Activated CD4-positive, CD25-positive, alpha-beta regulatory T cell (primary cell): Measurements from ENCODE around the gene NRG2.

Experiments used
- DNase-seq, 4 experiments: peaks; one replicate each; lab custom pipeline; 2025; lab: John Stamatoyannopoulos, UW

NRG2 gene

DNA sequence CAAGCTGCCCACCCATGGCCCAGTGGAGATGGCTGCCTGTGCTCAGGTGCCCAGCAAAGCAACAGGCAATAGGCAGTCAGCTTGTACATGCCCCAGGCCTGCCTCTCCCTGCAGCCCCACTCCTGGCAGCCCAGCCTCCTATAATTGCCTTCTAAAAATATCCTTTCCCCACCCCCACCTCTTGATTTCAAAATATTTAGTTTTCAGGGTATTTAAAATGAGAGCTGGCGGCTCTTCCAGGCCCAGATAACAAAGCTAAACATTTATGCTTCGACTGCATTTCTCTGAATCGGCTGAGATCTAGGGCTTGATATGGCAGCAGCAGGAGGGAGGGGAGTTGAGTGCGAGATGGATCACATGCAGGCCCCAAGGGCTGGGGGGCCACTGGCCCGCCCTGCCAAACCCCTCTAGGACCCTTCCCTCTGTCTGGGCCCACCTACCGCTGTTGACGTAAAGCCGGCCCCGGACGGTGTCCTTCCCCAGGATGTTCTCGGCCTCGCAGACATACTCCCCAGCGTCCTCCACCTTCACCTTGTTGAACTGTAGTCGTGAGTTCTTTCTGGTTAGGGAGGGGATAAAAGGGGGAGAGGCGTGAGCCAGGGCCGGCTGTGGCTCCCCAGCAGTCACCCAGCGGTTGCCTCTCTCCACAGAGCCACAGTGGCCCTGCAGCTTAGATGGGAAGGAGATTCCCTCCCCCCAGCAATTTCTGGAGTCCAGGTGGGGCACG lies 162.5 kb downstream of the NRG2 start:
- DNase-seq, result no peak

DNA sequence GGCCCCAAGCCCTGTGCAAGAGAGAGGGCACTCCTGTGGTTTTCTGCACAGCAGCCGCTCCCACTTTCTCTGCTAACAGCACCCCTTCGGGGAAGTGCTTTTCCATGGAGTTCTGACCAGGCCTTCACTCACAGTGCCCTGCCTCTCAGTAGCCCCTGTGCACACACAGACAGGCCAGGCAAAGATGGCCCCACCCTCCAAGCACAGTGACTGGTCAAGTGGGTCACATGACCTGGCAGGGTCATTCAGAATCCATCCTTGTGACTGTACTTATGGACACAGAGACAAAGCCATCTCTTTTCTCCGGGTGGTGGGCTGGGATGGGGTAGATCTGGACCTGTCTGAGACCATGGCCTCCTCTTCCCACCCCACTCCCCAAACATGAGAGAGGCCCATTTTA lies 165.0 kb downstream of the NRG2 start:
- no peak for DNase-seq

DNA sequence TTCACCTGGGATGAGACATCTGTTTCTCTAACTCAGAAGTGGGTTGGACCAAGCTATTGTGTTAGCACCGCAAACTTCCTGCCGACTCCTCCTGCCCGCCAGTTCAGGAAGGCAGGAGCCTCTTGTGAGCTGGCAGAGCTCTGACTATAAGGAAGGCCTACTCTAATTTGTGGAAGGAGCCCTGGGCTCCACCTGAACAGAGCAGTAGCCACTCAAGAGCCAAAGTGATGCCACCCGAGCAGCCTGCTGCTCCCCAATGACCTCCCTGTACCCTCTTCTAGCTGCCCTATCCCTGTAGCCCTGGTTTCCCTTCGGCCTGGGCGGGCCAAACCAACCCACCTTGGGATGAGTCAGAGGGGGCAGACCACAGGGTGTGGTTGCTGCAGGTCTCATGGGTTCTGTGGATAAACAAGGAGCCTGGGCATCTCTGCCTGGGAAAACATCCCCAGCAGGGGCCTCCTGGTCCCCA lies 165.9 kb downstream of the NRG2 start:
- DNase-seq, result no peak

- no peak for DNase-seq
These were observed 167.1 kb downstream of the NRG2 start for GRCh38 chr5:139875957-139876356.

- DNase-seq, result no peak
These were observed 170.0 kb downstream of the NRG2 start for GRCh38 chr5:139872851-139873794.

DNA sequence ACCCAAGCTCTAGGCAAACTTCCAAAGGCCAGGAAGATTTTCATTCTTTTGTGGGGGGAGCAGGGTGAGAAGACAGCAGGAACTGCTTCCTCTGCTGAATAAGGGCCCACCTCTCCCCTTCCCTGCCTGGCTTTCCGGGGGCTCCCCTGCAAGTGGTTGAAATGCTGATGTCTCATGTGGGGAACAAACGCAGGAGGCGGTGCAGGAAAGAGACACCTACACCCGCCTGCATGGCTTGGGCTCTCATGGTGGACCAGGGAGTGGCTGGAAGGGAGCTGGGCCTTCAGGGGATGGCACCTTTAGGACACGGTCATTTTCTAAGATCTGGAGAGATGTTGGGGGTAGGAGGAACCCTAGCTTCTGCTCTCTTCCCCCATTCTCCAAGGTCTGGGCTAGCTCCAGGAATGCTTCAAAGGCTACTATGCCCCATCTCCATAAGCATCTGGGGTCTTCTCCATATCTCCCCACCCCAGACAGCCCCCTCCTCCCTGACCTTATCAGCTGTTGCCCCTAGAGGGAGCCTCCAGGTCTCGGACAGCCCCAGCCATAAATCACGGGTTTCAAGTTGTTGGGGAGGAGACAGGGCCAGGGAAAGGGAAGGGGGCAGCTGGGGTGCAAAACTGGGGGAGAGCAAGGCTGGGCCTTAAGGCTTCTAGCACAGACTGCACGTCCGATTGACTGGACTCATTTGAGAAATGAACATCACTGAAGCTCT lies 170.9 kb downstream of the NRG2 start:
- DNase-seq, result no peak

- DNase-seq, result no peak
These were observed 171.5 kb downstream of the NRG2 start for GRCh38 chr5:139871614-139872013.

DNA sequence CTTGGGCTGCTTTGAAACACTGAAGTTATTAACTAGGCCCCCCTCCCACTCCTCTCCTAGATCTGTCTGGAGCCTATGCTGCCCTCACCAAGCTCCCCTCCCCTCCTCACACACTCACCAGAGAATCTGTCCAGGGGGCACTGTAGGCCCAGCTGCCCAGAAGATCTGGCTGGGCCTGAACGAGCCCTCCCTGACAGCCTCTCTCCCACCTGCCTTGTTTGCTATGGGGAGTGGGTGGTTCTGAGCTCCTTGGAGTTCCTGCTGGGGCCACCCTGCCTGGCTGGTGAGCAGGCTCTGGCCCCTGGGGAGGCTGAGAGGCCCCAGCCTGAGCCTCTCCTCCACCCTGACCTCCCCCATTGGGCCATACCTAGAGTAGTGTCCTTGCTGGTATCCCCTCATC lies 172.4 kb downstream of the NRG2 start:
- DNase-seq, result no peak

- no peak for DNase-seq
These were observed 173.9 kb downstream of the NRG2 start for GRCh38 chr5:139869042-139869790.

DNA sequence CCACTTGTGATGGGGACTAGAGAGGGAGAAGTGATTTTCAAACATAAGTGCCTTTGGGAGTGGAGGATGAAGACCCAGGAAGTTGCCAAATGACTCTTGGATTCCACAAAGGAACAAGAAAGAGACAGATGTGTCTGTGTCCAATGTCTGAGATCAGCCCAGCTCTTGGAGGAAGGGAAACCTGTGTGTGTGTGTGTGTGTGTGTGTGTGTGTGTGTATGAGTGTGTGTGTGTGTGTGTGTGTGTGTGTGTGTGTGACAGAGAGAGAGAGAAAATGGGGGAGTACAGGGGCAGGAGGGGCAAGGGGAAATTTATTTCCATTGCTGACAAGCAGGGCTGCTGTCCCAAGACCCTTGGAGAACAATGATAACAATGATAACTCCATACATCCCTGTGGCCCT lies 175.5 kb downstream of the NRG2 start:
- DNase-seq, result no peak

GRCh38 chr5:139867109-139867508 lies 176.0 kb downstream of the NRG2 start:
- DNase-seq, result no peak

DNA sequence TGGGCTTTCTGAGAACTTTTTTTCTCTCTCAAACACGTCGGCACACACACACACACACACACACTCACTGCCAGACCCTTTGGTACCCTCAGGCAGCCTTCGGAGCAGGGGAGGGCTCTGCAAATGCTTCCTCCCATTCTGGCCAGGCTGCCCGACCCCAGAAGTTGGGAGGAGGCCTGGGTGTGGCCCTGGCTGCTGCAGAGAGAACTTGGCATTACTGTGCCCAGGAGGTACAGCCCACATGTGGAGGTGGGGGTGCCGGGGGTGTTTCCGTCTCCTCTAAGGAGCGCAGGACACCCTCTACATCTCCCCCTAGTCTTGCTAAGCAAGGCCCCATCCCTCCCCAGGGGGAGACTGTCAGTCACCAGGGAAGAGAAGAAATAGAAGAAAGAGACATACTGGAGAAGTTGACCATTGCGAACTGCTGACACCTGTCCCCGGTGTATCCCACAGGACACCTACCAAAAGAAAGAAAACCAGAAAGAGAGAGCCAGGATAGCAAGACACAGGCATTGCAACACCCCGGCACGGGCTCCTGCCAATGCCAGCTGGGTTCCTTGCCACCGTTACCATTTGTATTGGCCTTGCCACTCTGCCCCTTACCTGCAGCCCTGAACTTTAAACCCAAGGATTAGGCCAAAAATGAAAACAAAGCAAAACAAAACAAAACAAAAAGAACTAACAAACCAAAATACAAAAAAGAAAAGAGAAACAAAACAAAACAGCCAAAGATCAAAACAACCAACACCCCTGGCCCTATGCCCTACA lies 178.2 kb downstream of the NRG2 start:
- no peak for DNase-seq

GRCh38 chr5:139863855-139864558 lies 179.1 kb downstream of the NRG2 start:
- DNase-seq, result peak in 3 of 4 experiments; percentile 15 to 41 (median 19)

GRCh38 chr5:139863361-139863760 lies 179.7 kb downstream of the NRG2 start:
- DNase-seq, result no peak

DNA sequence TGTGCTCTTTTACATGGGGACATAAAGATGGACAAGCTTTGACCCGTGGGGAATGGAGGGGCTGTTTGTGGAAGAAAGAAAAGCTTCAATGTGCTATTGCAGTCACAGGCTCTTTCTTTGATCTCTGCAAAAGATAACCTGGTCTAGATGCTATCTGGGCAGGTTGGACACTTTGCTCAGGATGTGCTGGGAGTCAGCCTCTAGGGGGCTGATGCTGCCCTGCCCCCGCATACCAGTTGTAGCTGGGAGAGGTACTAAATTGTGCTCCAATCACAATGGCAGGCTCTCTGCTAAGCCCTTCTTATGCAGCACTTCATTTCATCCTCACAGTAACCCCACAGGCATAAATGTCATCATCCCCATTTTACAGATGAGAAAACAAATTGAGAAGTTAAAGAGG lies 180.3 kb downstream of the NRG2 start:
- no peak for DNase-seq

GRCh38 chr5:139862313-139862712 lies 180.8 kb downstream of the NRG2 start:
- DNase-seq, result no peak

GRCh38 chr5:139861889-139862207 lies 181.3 kb downstream of the NRG2 start:
- no peak for DNase-seq

DNA sequence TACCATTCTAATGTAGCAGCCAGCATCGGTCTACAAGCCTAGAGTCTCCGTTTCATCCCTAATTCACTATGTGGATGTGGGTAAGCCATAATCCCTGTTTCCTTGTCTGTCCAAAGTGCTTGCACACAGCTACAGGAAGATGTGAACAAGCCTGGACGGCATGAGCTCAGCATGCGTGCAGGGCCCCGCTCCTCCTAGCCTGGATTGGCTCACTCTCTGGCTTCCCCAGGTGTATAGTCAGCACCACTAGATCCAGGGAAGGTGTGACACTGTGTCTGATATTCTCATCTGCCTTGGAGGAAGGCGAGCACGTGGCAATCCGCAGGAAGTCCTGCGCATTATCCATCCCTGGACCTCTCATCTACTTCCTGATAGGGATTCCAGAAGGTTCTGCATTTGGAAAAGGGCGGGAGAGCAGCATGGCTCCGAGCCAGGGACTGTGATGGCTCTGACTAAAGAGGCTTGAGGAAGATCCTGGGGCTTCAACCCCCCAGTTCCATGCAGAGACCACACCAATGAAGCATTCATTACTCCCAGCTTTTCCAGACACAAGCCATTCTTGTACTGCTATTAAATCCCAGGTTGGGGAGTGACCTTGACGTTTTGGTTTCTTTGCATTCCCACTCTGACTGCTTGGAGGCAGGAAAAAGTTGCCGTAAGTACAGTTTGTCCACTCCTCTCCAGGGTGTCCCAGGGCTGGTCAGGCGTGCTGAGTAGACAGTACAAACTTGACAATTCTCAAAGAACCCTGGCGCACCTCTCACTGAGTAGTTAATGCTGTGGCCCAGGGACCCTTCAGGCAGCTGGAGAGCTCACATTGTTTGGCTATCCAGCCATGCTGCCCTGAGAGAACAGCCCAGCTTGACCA lies 181.8 kb downstream of the NRG2 start:
- DNase-seq, result no peak

GRCh38 chr5:139859013-139859412 lies 184.1 kb downstream of the NRG2 start:
- no peak for DNase-seq
